K562 (cell line): ENCODE results near the gene NDRG3. TPM values are rescaled to one million over a fixed set of nuclear protein-coding genes. Genes with fewer than 3 reads are reported as not detected.

Source experiments
- BHLHE40 ChIP-seq: IDR thresholded peaks from 2 replicates; pipeline ENCODE4 v1.6.1; 2011; ENCODE audit warnings: low read length, improper control_type of control experiment
- ETS2 ChIP-seq: IDR thresholded peaks from 2 replicates; pipeline ENCODE4 v1.6.1; 2016; ENCODE audit warnings: borderline replicate concordance, missing genetic modification characterization, mild to moderate bottlenecking, moderate library complexity, missing compliant biosample characterization; ENCODE audit not compliant: poor library complexity, severe bottlenecking
- GABPB1 ChIP-seq: sonication (generic); formaldehyde crosslinking; IDR thresholded peaks from 2 replicates; pipeline ENCODE4 v1.8.0; 2022; ENCODE audit warnings: mild to moderate bottlenecking, missing genetic modification reagents
- GTF3C2 ChIP-seq: IDR thresholded peaks from 3 replicates; pipeline ENCODE4 v1.6.1; 2011; ENCODE audit warnings: borderline replicate concordance, mild to moderate bottlenecking, moderate library complexity; ENCODE audit not compliant: insufficient read length; ENCODE audit errors: extremely low read depth
- JUNB ChIP-seq: fragments of 450-650 bp; formaldehyde crosslinking; conservative IDR thresholded peaks from 2 replicates; pipeline ENCODE4 v1.4.0; 2020; ENCODE audit warnings: mild to moderate bottlenecking
- NRF1 ChIP-seq, 2 experiments: fragments of 450-650 bp; IDR thresholded peaks in 1 of 2; conservative IDR thresholded peaks in 1 of 2; 2 replicates each; pipeline ENCODE4 v1.6.1; 2014; ENCODE audit warnings: mild to moderate bottlenecking in 2 of 2
- RAD51 ChIP-seq: fragments of 450-650 bp; IDR thresholded peaks from 2 replicates; pipeline ENCODE4 v1.7.1; 2016; ENCODE audit warnings: low read depth, mild to moderate bottlenecking, borderline replicate concordance
- REST ChIP-seq, 2 experiments: fragments of 450-650 bp; formaldehyde crosslinking in 1 of 2; IDR thresholded peaks; 2 replicates each; pipeline versions ENCODE4 v1.4.0 to v1.6.1; 2014 to 2020; ENCODE audit warnings: mild to moderate bottlenecking in 2 of 2, borderline replicate concordance in 1 of 2, low read depth in 1 of 2
- SP2 ChIP-seq: IDR thresholded peaks from 2 replicates; pipeline ENCODE4 v1.6.1; 2011; ENCODE audit warnings: mild to moderate bottlenecking, low read depth, low read length, moderate library complexity; ENCODE audit not compliant: poor library complexity, severe bottlenecking; ENCODE audit errors: extremely low read depth
- STAG1 ChIP-seq: sonication (generic); formaldehyde crosslinking; IDR thresholded peaks from 2 replicates; pipeline ENCODE4 v1.5.0; 2020; ENCODE audit warnings: missing genetic modification reagents, borderline replicate concordance
- TRIM25 ChIP-seq: fragments of 450-650 bp; IDR thresholded peaks from 2 replicates; pipeline ENCODE4 v1.7.0; 2016; ENCODE audit warnings: borderline replicate concordance
- USF1 ChIP-seq: sonication (generic); formaldehyde crosslinking; IDR thresholded peaks from 2 replicates; pipeline ENCODE4 v1.9.0; 2022; ENCODE audit warnings: mild to moderate bottlenecking, missing genetic modification reagents
- ZNF212 ChIP-seq: fragments of 450-650 bp; formaldehyde crosslinking; IDR thresholded peaks from 2 replicates; pipeline ENCODE4 v1.4.0; 2020; ENCODE audit warnings: mild to moderate bottlenecking
- polyA plus RNA-seq, 8 experiments: library from polyadenylated mRNA; depleted of rRNA in 4 of 8; stranded (reverse) in 5 of 8; unstranded in 3 of 8; fragments of >200 nt; fragmentation: Nextera tagmentation in 2 of 8; fragmentation: Illumina TruSeq in 1 of 8; extraction: Ambion mirVana in 2 of 8; extraction: Trizol in 1 of 8; gene quantifications; 2 replicates each; pipeline versions ENCODE4 v1.2.1 to v1.2.3, GENCODE V29; 2011 to 2014; ENCODE audit warnings: inconsistent platforms in 1 of 8, missing spikeins in 1 of 8
- total RNA-seq, 7 experiments: library from RNA; depleted of rRNA in 6 of 7; stranded (reverse); fragments of >200 nt in 6 of 7; fragmentation: Illumina TruSeq in 2 of 7; extraction: Trizol in 2 of 7; gene quantifications; 2 replicates each; pipeline versions ENCODE4 v1.2.1 to v1.2.3, GENCODE V29; 2011 to 2021; ENCODE audit warnings: low replicate concordance in 1 of 7

The NDRG3 gene
- total and polyA plus RNA-seq, 9 of the 15 experiments (the other 6 are each of a cell fraction or from before 2014, with no cell fraction given), result 14.6 to 39.4 (median 24.4) TPM

- TF ChIP-seq REST (IDR thresholded peaks at IDR 0.05; ENCODE audit: borderline replicate concordance) (peak; percentile 59; the same call in 1 of the 2 replicates), REST (CRISPR knock-in tag; IDR thresholded peaks at IDR 0.05; ENCODE audit: low read depth) (no peak), ETS2 (no peak), SP2 (no peak), STAG1 (CRISPR knock-in tag) (no peak), USF1 (CRISPR knock-in tag) (no peak), NRF1 (conservative IDR thresholded peaks at IDR 0.05 in 1 of 2, IDR thresholded peaks at IDR 0.05 in 1 of 2) (no peak), JUNB (CRISPR knock-in tag) (no peak), BHLHE40 (0 out of 2 replicates have a peak, but pooled peaks have one; percentile 7), RAD51 (no peak), ZNF212 (no peak), GABPB1 (CRISPR knock-in tag) (no peak), GTF3C2 (no peak), TRIM25 (no peak)
Measured at GRCh38 chr20:36754656-36755222, 8.8 kb upstream of the NDRG3 start (continued).
